HG02973 (cell line): Measurements from ENCODE around the gene TCF12.
"Not testable (repeated sequence)": the region's sequence is repeated elsewhere in the genome, so short reads cannot be mapped to it uniquely, and the experiment has no call there.

Experiments used
- ATAC-seq: cut with Tn5 transposase; IDR thresholded peaks from one replicate; pipeline ENCODE4 v1.9.1; 2021; ENCODE audit warnings: moderate library complexity; ENCODE audit not compliant: unreplicated experiment

Gene TCF12

GRCh38 chr15:57129064-57129463 lies 210.6 kb downstream of the TCF12 start:
- no peak for ATAC-seq

GRCh38 chr15:57130956-57131355 lies 212.5 kb downstream of the TCF12 start:
- ATAC-seq, result no peak

- ATAC-seq, result no peak
Observed at GRCh38 chr15:57133127-57133968, 214.9 kb downstream of the TCF12 start.

DNA sequence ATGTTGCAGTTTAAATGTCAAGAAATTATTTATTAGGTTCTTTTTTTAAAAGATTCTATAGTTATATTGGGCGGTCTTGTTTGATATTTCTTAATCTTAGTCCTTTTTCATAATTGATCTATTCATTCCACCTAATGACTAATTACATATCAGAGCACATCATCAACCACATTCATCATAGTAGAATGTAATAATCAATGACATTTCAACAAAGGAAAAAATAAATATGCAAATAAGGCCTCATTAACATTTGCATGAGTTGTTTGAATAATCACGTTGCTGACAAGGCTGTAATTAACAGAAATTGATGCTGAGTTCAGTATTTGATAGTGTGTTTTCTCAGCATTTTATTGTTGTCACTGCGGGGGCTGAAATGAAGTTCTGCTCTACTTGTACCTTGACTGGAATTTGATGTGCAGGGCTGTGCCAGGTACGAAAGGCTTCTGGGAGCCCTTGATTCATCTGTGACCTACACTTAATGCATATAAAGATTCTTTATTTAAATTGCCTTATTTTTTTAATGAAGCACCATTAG lies 215.7 kb downstream of the TCF12 start:
- ATAC-seq, result no peak

- ATAC-seq, result no peak
Observed at GRCh38 chr15:57134851-57135250, 216.4 kb downstream of the TCF12 start.

- ATAC-seq, result no peak
Observed at GRCh38 chr15:57135800-57136199, 217.4 kb downstream of the TCF12 start.

DNA sequence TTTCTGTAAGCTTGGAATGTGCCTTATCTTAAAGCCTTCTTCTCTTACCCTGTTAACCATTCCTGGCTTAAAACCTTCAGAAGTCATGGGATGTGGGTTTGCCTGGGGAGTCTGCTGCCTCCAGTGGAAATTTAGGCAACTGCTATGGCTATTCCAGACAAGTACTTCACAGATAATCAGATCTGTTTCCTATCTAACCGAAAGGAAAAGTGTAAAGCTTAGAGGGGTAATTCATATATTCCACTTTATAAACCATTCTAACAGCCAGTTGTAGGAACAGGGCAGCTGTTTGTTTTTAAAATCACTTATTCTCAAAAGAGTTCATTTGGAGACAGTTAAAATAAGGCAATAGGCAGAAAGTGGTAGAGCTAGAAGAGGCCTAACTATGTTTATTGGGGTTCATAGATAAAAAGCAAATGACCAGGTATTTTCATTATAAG lies 219.9 kb downstream of the TCF12 start:
- no peak for ATAC-seq

GRCh38 chr15:57143511-57144078 lies 225.2 kb downstream of the TCF12 start:
- ATAC-seq, result no peak

DNA sequence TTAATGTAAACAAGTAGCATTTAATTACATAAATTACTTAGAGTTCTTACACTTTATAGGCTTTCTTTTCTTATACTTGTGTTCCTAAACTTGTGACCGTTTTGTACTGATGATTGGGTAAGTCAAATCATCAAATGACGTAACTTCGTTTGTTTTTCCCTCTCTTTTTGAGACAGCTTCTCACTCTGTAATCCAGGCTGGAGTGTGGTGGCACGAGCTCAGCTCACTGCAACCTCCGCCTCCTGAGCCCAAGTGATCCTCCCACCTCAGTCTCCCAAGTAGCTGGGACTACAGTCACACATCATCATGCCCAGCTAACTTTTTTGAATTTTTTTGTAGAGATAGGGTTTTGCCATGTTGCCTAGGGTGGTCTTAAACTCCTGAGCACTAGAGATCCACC lies 226.0 kb downstream of the TCF12 start:
- ATAC-seq, result no peak

- ATAC-seq, result no peak
Observed at GRCh38 chr15:57146506-57147201, 228.2 kb downstream of the TCF12 start.

GRCh38 chr15:57147621-57148020 lies 229.2 kb downstream of the TCF12 start:
- ATAC-seq, result no peak

DNA sequence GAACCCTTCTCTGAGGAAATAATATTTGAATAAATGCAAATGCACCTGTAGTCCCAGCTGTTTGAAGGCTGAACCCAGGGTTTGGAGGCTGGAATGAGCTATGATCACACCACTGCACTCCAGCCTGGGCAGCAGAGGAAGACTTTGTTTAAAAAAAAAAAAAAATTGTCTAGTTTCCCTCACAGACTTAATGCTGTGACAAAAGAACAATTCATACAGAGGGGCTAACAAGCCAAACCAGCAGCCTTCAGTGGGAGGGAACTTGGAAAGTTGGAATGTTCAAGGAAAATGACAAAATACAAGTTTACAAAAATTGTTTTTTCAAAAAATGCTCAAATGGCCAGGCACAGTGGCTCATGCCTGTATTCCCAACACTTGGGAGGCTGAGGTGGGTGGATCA lies 229.8 kb downstream of the TCF12 start:
- no peak for ATAC-seq

- no peak for ATAC-seq
Observed at GRCh38 chr15:57149196-57149595, 230.8 kb downstream of the TCF12 start.

GRCh38 chr15:57150066-57150865 lies 231.8 kb downstream of the TCF12 start:
- ATAC-seq, result no peak

GRCh38 chr15:57150866-57151203 lies 232.4 kb downstream of the TCF12 start:
- not testable (repeated sequence) for ATAC-seq

- ATAC-seq, result no peak
Observed at GRCh38 chr15:57152133-57152532, 233.7 kb downstream of the TCF12 start.

GRCh38 chr15:57152666-57153539 lies 234.5 kb downstream of the TCF12 start:
- ATAC-seq, result peak; percentile 60

GRCh38 chr15:57156210-57156884 lies 237.9 kb downstream of the TCF12 start:
- no peak for ATAC-seq

DNA sequence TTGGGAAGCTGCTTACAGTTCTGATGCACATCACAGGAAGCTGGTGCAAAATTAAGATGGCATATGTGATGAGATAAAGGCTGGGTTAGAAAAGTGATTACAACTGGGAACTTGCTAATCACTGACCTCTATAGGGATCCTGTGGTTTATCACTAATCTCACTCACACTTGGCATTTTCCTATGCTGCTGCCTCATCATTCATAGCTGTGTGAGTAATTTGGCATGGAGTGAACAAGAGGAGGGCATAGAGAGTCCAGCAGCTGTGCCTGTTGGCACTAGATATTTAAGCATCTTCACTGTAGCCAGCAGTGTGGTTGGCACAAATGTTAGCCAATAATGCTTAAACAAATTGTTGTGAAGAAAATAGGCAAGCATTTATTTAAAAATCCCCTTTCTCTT lies 240.1 kb downstream of the TCF12 start:
- ATAC-seq, result no peak
